Liver (tissue), 3 donors: Measurements from ENCODE around the gene XPO5.

Experiments
- EGR1 ChIP-seq, 2 donors: IDR thresholded peaks; 2 replicates each; pipeline ENCODE4 v1.6.1; 2016 to 2018; ENCODE audit warnings: antibody characterized with exemption in 2 of 2, low read depth in 2 of 2
- GABPA ChIP-seq, 2 donors: IDR thresholded peaks in 1 of 2; conservative IDR thresholded peaks in 1 of 2; 2 replicates each; pipeline ENCODE4 v1.6.1; 2016; ENCODE audit warnings: antibody characterized with exemption in 2 of 2, mild to moderate bottlenecking in 1 of 2, moderate library complexity in 1 of 2
- RAD21 ChIP-seq, 2 donors: IDR thresholded peaks; 2 replicates each; pipeline ENCODE4 v1.6.1; 2016; ENCODE audit warnings: antibody characterized with exemption in 2 of 2, mild to moderate bottlenecking in 2 of 2
- TAF1 ChIP-seq: conservative IDR thresholded peaks from 2 replicates; pipeline ENCODE4 v1.6.1; 2016; ENCODE audit warnings: antibody characterized with exemption, mild to moderate bottlenecking
- YY1 ChIP-seq: IDR thresholded peaks from 2 replicates; pipeline ENCODE4 v1.6.1; 2016; ENCODE audit warnings: antibody characterized with exemption, mild to moderate bottlenecking
- TF ChIP-seq, protein P1 (sequence below): fragments of 150-350 bp; IDR thresholded peaks from 2 replicates; pipeline ENCODE4 v1.5.1; 2017; ENCODE audit warnings: improper control_type of control experiment, low read depth, low read length; ENCODE audit not compliant: missing input control
- TF ChIP-seq, protein P2 (sequence below): IDR thresholded peaks from 2 replicates; pipeline ENCODE4 v1.6.1; 2016; ENCODE audit warnings: antibody characterized with exemption
- donor health status: healthy.
- donor health status: healthy.

DNA sequence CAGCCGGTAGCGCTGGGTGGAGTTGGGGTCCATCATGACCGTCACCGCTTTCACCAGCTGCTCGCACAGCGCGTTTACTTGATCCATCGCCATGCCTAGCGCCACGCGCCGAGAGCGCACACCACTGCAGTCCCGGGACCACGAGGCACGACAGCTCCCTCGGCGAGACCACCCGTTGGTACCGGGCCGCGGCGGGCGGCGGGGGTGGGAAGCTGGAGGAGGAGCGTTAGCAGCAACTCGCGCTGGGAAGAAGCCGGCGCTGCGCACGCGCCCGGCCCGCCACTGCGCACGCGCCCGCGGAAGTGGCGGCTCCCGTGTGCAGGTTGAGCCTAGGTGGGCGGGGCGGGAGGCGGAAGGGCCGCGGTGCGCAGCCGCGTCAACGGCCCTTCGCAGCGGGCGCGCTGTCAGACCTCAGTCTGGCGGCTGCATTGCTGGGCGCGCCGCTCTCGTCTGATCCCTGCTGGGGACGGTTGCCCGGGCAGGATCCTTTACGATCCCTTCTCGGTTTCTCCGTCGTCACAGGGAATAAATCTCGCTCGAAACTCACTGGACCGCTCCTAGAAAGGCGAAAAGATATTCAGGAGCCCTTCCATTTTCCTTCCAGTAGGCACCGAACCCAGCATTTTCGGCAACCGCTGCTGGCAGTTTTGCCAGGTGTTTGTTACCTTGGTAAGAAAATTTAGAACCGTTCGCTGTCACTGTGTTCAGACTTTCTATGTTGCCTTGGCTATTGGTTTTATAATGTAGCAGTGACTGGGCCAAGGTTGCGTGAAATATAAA is at the start of gene XPO5, which contains the start of gene POLH:
- TF ChIP-seq, protein P1, sequence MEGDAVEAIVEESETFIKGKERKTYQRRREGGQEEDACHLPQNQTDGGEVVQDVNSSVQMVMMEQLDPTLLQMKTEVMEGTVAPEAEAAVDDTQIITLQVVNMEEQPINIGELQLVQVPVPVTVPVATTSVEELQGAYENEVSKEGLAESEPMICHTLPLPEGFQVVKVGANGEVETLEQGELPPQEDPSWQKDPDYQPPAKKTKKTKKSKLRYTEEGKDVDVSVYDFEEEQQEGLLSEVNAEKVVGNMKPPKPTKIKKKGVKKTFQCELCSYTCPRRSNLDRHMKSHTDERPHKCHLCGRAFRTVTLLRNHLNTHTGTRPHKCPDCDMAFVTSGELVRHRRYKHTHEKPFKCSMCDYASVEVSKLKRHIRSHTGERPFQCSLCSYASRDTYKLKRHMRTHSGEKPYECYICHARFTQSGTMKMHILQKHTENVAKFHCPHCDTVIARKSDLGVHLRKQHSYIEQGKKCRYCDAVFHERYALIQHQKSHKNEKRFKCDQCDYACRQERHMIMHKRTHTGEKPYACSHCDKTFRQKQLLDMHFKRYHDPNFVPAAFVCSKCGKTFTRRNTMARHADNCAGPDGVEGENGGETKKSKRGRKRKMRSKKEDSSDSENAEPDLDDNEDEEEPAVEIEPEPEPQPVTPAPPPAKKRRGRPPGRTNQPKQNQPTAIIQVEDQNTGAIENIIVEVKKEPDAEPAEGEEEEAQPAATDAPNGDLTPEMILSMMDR: no peak
- no peak for TF ChIP-seq RAD21 (IDR thresholded peaks at IDR 0.05)
- TF ChIP-seq, protein P2, sequence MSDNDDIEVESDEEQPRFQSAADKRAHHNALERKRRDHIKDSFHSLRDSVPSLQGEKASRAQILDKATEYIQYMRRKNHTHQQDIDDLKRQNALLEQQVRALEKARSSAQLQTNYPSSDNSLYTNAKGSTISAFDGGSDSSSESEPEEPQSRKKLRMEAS: no peak
- peak in 1 of 2 donors; percentile 9 for TF ChIP-seq EGR1 (IDR thresholded peaks at IDR 0.05; ENCODE audit: low read depth in 2 of 2)
- TF ChIP-seq TAF1: peak; percentile 89
- peak in 1 of 2 donors; percentile 78 for TF ChIP-seq GABPA (IDR thresholded peaks at IDR 0.05 in 1 of 2, conservative IDR thresholded peaks at IDR 0.05 in 1 of 2)
- TF ChIP-seq YY1: no peak
